DND-41 (cell line): Measurements from ENCODE around the gene TNFAIP8.

ENCODE experiments used
- EZH2 ChIP-seq: IDR thresholded peaks from 3 replicates; pipeline ENCODE4 v1.6.1; 2012; ENCODE audit warnings: borderline replicate concordance, low read depth, mild to moderate bottlenecking, moderate library complexity, low read length, inconsistent platforms; ENCODE audit not compliant: severe bottlenecking
- TF ChIP-seq, protein P1 (sequence below): IDR thresholded peaks from 2 replicates; pipeline ENCODE4 v1.5.1; 2012; ENCODE audit warnings: borderline replicate concordance, low read length, moderate library complexity, mild to moderate bottlenecking; ENCODE audit not compliant: poor library complexity, severe bottlenecking; ENCODE audit errors: extremely low read depth

DNA sequence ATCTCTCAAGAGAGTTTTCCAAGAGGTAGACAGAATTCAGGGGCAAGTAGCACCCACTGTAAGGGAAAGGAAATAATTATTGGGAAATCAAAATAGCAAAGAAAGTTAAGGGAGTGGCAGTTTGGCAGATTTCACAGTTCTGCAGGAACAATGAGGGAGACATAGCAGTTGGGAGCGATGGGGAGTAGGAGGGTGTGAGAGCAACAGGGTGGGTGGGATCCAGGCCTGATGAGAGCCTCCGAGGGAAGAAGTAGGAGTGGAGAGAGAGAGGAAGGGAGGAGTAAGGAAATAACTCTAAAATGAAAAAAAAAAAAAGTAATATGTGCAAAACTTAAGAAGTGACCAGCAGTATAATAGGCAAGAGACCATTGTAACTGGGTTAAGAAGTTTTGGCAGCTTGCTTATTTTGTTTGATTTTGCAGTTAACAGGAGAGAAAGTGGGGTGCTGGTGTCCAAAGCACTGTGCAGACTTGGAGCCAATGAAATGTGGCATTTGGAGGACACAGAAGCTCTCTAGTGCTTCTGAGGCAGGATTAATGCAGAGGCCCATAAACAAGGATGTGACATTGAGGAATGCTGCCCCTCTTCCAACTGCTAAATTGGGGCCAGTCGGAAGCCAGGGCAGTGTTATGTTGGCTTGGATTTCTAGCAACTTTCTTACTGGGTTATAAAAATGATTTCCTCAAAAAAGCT, 10.2 kb downstream of the TNFAIP8 start:
- TF ChIP-seq, protein P1, sequence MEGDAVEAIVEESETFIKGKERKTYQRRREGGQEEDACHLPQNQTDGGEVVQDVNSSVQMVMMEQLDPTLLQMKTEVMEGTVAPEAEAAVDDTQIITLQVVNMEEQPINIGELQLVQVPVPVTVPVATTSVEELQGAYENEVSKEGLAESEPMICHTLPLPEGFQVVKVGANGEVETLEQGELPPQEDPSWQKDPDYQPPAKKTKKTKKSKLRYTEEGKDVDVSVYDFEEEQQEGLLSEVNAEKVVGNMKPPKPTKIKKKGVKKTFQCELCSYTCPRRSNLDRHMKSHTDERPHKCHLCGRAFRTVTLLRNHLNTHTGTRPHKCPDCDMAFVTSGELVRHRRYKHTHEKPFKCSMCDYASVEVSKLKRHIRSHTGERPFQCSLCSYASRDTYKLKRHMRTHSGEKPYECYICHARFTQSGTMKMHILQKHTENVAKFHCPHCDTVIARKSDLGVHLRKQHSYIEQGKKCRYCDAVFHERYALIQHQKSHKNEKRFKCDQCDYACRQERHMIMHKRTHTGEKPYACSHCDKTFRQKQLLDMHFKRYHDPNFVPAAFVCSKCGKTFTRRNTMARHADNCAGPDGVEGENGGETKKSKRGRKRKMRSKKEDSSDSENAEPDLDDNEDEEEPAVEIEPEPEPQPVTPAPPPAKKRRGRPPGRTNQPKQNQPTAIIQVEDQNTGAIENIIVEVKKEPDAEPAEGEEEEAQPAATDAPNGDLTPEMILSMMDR = no peak
- TF ChIP-seq EZH2 = no peak
